Activated naive CD4-positive, alpha-beta T cell (primary cell): ENCODE measurements around the gene SEL1L.
"Not testable (repeated sequence)": the region's sequence is repeated elsewhere in the genome, so short reads cannot be mapped to it uniquely, and the experiment has no call there.

ENCODE experiments used
- DNase-seq, 4 experiments: peaks; one replicate each; lab custom pipeline; 2025; lab: John Stamatoyannopoulos, UW

Gene SEL1L

DNA sequence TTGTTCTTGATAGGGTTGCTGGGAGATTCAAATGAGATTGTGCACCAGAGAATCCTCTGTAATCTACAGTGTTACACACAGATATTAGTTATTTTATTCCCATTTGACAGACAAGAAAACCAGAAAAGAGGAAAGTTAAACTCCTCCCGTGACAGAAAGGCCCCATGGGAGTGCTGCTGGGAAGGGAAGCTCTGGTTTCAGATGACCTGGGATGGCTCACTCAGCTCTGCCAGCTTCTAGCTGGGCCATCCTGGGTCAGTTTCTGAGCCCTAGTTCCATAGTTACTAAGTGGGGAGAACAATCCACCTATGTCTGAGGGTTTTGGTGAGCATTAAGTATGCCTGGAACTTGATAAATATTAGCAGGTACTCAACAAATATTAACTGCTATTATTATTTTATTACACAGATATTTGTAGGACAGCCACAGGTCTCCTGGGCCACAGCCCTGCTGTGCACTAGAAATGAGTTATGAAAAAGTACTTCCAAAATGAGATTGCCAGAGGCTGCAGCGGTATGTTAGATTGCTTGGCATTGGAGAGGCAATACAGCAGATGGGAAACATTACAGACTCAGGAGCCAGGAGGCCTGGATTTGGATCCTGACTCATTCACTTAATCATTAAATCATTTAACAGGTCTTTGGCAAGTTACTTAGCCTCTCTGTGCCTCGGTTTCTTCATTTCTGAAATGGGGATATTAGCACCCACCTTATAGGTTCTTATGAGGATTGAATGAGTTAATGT, 86.5 kb downstream of the SEL1L start:
- DNase-seq = no peak

DNA sequence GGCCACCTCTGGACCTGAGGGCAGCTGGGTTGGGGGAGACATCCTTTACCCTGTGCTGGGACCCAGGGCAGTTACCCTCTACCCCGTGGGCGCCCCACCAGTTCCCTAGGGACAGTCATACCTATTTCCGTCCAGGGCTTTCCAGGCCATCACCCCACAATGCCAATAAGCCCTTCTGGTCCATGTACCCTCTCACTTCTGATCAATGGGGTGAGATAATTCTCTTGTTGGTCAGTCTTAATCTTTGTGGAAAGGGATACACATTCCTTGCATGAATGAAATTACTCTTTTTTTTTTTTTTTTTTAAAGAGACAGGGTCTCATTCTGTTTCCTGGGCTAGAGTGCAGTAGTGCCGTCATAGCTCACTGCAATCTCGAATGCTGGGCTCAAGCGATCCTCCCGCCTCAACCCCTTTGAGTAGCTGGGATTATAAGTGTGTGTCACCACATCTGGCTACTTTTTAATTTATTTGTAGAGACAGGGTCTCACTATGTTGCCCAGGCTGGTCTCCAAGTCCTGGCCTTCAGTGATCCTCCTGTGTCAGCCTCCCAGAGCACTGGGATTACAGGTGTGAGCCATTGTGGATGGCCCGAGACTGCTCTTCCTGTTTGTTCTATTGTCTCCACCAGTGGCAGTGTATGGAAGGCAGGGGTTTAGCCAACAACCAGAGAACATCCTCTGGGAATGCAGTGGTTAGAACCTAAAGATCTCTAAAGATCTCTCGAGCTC, 87.2 kb downstream of the SEL1L start:
- no peak for DNase-seq

DNA sequence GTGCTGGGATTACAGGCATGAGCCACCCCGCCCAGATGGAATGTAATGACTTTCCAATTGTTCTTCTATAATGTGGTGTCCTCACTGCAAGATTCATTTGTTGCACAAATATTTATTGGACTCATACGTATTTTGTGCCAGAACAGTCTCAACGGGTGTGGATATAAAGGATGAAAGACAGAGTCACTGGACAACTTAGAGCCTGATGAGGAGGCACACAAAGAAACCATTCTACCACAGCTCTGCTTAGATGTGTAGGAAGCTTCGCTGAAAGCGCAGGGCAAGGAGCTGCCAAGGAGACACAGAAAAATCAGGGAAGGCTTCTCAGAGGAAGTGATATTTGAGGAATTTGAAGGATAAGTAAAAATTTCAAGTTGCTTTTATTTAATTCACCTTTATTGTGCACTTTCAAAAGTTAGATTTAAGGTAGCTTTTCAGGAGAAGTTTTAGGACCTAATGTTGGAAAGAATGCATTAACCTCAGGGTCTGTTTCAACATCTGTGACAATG, 92.0 kb downstream of the SEL1L start:
- DNase-seq = no peak

DNA sequence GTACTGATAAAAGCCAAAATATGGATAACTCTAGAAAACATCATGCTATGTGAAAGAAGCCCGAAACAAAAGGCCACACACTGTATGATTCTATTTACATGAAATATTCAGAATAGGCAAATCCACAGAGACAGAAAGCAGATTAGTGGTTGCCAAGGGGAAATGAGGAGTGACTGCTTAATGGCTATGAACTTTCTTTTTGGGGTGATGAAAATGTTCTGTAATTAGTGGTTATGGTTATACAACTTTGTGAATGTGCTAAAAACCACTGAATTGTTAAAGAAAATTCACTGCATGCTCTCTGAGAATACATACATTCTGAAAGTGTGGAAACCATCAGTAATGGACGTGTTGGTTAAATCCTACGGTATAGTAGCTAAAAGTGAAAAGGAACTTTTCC, 93.6 kb downstream of the SEL1L start:
- DNase-seq = no peak

DNA sequence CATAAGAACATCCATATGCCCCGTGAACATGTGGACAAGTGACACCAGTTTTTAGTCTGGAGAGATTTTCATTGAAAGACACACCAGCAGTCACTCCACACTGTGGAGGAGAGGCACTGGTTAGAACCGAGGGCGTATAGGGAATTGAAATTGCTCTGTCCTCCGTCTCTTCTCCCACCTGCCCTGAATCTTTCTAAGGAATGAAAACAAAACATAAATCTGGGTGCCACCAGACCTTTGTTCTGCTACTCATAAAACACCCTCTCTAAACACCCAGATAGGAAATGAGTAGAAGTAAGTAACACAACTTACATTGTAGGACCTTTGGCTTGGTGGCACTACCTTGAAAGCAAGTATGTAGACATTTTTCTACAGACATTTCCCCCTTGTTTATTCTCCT, 96.4 kb downstream of the SEL1L start:
- DNase-seq = no peak

DNA sequence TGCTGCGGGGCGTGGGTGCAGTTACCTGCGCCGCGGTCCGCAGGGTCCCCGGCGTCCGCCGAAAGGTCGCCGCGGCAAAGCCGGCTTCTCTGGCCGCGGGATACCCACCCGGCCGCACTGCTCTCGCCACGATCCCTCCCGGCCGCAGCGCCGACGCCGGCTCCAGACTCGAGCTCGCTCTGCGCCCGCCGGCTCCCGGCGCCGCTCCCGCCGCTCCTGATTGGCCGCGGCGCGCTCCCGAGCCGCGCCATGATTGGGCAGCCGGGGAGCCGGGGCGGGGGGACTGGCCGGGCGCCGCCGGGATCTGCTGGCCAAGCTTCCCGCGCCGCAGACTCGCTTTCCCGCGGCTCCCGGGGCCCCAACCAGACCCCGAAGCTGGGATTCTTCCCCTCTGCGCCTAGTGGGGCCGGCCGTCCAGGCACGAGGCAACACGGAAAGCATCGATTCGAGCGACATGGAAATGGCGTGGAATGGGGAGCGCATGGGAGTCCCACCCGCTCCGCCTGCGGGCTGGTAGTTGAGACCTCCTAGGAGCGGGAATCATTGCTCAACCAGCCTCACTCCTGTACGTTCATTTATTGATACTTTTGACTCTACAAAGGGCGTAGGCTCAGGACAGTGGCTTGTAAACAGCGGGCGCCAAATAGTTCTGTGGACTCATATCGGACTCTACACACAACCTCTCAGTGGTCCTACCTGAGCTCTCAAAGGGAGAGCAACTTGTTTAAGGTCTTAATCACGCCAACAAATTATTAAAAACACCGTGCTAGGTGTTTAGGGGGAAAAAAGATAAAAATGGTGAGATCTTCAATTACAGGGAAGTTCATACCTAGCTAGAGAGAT, 97.1 kb downstream of the SEL1L start:
- no peak for DNase-seq

DNA sequence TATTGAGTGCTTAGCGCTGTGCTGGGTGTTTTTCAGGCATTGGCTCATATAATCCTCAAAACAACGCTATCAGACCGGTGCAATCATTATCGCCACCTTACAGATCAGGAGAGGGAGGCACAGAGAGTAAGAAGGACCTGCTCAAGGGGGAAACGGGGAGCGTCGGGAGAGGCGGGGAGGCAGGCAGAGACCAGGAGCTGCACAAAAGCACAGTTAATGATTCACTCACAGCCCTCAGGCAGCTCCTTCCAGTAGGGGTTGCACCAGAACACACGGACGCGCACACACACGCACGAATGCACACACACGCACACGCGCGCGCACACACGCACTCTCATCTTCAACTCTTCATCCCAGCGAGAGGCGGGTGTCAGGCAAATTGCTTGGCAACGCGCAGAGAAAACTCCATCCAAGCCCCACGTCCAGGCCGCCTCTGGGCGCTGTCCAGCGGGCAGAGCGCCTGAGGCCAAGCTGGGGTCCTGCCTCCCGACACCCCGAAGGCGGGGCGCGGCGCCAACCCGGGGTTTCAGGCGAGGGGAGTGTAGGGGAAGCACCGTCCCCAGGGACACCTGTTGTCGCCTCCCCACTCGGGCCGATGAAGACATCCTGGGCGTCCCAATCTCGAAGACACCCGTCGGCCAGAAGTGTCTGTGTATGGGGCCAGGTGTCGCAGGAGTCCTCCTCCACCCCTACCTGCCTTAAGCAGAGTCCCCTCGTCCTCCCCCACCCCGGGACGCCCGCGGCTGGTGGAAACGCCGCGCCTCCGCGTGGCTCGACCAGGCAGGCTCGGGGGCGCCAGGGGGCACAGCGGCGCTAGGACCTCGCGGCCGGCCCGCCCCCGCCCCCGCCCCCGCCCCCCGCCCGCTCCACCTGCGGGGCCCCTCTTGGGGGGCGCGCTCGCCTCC, 98.0 kb downstream of the SEL1L start:
- no peak for DNase-seq

DNA sequence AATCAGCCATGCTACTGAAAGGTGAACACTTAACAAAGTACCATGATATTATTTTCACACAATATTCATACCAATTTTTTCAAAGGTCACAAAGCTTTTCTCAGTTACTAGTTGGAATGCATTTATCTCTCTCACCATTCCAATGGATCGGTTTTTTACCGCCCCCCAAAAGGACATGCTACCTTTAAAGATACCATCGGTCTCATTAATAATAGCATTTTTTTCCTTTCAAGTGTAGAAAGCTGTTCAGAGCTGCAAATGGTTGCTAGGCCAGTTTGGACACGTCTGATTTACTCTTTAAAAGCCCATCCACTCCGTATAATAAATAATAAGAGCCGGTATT, 98.6 kb downstream of the SEL1L start:
- no peak for DNase-seq

DNA sequence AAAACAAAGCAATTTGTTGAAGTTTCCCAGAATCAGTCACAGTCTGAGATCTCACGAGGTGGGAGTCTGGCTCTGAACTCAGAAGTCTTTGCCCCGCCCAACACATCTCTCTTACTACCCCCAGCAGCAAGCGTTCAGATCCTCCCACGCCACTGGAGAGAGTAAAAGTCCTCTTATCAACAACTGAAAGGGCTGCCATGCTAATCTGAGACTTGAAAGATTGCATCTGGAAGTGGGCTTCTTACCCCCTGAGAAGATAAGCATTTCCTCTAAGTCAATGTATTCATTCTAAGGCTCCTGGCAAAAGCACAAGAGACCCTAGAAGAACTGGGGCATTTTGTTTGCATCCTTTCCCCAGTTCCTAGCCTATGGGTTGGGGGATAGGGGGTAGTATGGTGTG, 99.4 kb downstream of the SEL1L start:
- DNase-seq = no peak

DNA sequence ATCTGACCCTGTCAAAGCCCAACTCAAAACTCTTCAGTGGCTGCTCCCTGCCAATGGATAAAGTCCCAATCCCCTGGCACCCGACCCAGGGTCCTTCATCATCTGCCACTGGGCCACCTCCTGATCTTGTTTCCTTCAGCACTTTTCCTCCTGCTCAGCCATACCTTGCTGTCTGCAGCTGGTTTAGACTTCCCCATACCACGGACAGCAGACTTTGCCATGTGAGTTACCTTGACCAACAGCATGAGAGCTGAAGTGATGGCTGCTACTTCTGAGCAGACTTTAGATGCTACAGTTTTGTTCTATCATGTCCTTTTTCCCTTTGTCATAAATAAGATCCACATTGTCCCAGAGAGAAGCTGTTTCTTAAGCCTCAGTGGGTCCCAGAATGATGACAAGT, 100.3 kb downstream of the SEL1L start:
- DNase-seq = no peak

DNA sequence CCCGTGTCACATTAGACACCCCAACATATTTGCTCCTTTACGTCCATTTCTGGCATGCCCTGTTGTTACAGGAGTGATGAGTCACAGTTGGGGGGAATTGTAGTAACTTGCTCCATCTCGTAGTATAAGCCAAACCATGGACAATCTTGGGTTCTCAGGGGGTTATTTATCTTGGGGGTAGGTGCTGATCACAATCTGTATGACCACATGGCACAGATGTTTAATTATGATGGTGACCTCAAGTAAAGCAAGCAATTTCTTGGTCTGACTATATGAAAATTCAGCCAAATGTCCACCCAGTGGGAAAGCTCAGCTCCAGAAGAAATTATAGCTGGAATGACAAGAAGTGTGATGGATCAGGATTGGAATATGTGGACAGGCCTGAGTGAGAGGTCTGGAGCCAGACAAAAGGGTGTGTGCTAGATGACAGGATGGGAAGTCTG, 101.4 kb downstream of the SEL1L start:
- no peak for DNase-seq

DNA sequence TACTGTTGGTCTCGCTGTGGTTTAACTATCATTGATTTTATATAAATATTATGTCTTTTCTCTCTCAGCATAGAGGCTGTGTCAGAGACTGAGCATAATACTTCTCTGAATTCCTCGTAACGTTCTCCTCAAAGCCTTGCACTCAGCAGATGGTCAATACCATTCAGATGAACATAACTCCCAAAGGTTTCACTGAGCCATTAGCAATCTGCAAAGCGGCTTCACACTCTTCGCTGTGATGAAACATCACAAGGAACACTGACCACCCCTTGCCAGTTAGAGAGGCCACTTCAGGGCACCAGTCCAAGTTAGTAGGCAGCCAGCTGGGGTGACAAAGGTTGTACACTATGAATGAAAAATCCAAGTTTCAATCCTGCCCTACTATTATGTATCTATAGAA, 103.4 kb downstream of the SEL1L start:
- no peak for DNase-seq

DNA sequence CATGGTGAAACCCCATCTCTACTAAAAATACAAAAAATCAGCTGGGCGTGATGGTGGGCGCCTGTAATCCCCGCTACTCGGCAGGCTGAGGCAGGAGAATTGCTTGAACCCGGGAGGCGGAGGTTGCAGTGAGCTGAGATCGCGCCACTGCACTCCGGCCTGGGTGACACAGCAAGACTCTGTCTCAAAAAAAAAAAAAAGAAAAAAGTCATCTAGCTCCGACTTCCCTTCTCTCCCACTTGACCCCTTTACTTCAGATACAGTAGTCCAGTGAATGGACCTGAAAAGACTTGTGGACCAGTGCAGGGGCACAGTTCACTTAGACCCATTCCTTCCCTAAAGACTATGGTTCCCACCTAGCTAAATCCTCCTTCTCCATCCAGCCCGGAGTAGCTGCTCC, 103.9 kb downstream of the SEL1L start:
- DNase-seq = not testable (repeated sequence)

DNA sequence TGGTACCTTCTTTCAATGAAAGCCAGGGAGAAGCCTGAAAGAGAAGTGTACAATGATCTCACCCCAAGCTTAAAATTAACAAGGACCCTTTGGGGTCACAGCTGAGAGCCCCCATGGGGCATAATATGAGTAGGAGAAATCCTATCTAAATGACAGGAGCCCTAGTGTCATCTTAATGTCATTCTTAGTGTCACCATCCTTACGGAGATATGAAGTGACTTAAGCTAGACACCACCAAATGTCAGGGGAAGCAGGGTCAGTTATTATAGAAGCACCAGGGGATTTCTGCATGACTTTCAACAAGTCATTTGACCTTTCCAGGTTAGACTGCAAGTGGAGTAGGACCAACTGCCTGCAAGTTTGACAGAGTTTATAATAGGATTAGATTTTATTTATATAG, 104.6 kb downstream of the SEL1L start:
- DNase-seq = no peak

DNA sequence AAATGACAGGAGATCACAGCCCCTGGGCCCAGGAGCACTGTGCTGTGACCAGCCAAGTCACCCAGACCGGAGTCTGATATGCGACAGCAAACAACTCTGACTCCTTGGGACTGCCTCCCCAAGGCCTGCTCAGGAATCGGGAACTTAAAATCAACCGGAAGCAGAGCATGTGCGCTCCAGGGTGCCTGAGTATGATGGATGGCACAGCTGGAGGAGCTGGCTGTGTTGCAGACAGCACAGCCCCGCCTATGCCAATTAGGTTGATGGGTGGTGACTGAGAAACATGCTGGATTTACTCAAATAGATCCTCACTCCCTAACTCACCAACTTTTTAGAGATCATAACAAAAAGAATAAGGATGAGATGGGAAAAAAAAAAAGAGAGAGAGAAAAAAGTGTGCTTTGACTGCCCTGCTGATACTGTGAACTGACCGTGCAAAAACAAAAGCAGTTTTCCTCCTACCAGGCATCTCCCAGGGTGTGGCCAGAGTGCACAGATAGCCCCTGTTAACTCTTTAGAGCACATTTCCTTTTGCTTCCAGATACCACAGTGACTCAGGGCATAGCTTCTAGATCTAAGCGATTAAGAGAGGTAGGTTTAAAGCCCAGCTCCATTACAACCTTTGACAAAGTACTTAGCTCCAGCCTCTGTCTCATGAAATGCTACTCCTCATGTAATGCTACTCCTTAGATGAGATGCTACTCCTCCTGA, 106.2 kb downstream of the SEL1L start:
- DNase-seq = no peak

DNA sequence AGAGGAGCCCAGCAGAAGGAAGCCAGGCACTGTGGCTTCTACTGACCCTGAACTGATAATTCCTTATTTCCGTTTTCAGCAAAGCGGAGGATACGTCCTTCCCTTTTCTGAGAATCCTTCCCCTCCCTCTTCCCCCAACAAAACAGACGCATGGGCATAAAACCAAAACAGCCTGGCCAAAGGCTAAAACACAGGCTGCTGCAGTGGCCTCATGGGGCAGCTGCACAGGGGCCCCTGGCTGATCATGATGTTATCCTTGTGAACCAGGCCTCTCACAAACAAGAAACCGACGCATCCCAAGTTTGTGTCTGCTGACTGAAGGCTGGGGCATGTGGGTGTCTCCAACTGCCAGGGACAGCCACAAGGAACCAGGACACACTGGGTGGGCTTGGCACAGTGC, 110.1 kb downstream of the SEL1L start:
- DNase-seq = no peak
